ENCODE measurements around the gene IER2. TPM values are rescaled to one million over a fixed set of nuclear protein-coding genes. Genes with fewer than 3 reads are reported as not detected.

The IER2 gene
- total and polyA plus RNA-seq, 2 donors (not counting 3 experiments of a cell fraction or from before 2014, with no cell fraction given) = 60.6 to 81.6 TPM

GRCh38 chr19:13130886-13131490 lies 19.2 kb upstream of the IER2 start:
- Histone ChIP-seq H4K20me1 (replicated peaks; ENCODE audit: control insufficient read depth, extremely low read depth, insufficient read depth, low read length) (peaks cover 2% of the 10 kb centered on the region), H3K79me2 (ENCODE audit: control insufficient read depth, insufficient read depth, low read length) (peaks cover 77% of the 10 kb centered on the region), H3K9me3 (replicated peaks; ENCODE audit: control insufficient read depth, insufficient read depth, low read length) (no peaks in the 10 kb centered on the region), H3K27me3 (ENCODE audit: control insufficient read depth in 2 of 2, insufficient read depth in 2 of 2, low read length in 2 of 2) (no peaks in the 10 kb centered on the region), H3K36me3 (ENCODE audit: control insufficient read depth in 2 of 2, extremely low read depth in 1 of 2, insufficient read depth in 2 of 2, low read length in 2 of 2) (peaks cover 0 to 13% of the 10 kb centered on the region in 2 experiments), H3K9ac (replicated peaks; ENCODE audit: extremely low read depth, insufficient read depth, low read length) (no peak overlapping the region), H3K4me3 (replicated peaks in 1 of 3; ENCODE audit: insufficient read depth in 1 of 3, low read depth in 1 of 3, low read length in 3 of 3) (no peak overlapping the region), H3K4me1 (ENCODE audit: control insufficient read depth, extremely low read depth, insufficient read depth, low read length) (no peaks in the 10 kb centered on the region), H3K9me1 (replicated peaks; ENCODE audit: control insufficient read depth, extremely low read depth, insufficient read depth, low read length) (no peaks in the 10 kb centered on the region), H3K4me2 (ENCODE audit: insufficient read depth, low read length) (no peak overlapping the region), H3K27ac (ENCODE audit: insufficient read depth, low read depth, low read length) (no peak overlapping the region), H2AFZ (ENCODE audit: low read depth, low read length) (no peak overlapping the region)
- intact Hi-C loops (cut with micrococcal nuclease) (no loop called here), dilution Hi-C loops (cut with MboI; ENCODE audit: extremely low pct_ligation_motif_present, low sequenced_read_pairs) (no loop called here)
- ChIA-PET CTCF (interaction anchor here (0.5 to 1.6 kb wide), 2 partner anchors 14 to 22 kb away, joined by 3 read pairs; no protein-coding TSS in a partner anchor), POLR2A (no interaction called here)
- FAIRE-seq (no peak), DNase-seq (ENCODE audit: low read depth, low spot score) (no peak)
- no peak for TF ChIP-seq CTCF (IDR thresholded peaks at IDR 0.05; ENCODE audit: extremely low read depth in 1 of 2, insufficient read depth in 1 of 2, low read depth in 1 of 2, low read length in 2 of 2)
- TF ChIP-seq GATA2 (IDR thresholded peaks at IDR 0.05; ENCODE audit: insufficient read depth, insufficient read length, low read depth, low read length) = no peak
- no peak for TF ChIP-seq FOS (IDR thresholded peaks at IDR 0.05; ENCODE audit: borderline replicate concordance, insufficient read depth, low read length)
- TF ChIP-seq POLR2AphosphoS5 (IDR thresholded peaks at IDR 0.05; ENCODE audit: insufficient read depth, low read depth, low read length) = no peak
- TF ChIP-seq MAX (IDR thresholded peaks at IDR 0.05; ENCODE audit: insufficient read depth, insufficient read length) = no peak
- no peak for TF ChIP-seq MYC (IDR thresholded peaks at IDR 0.05; ENCODE audit: low read depth, low read length)
- no peak for TF ChIP-seq JUN (IDR thresholded peaks at IDR 0.05; ENCODE audit: borderline replicate concordance, insufficient read depth, insufficient read length, low read depth)
- TF ChIP-seq POLR2A (IDR thresholded peaks at IDR 0.05; ENCODE audit: low read depth, low read length) = no peak
- TF ChIP-seq EZH2 (IDR thresholded peaks at IDR 0.05; ENCODE audit: borderline replicate concordance, low read depth, low read length, severe bottlenecking) = no peak
- BruUV-seq (replicated peaks) = no TSS peak

Data from endothelial cell of umbilical vein (primary cell).